ENCODE results near the gene WWOX.

The WWOX gene

DNA sequence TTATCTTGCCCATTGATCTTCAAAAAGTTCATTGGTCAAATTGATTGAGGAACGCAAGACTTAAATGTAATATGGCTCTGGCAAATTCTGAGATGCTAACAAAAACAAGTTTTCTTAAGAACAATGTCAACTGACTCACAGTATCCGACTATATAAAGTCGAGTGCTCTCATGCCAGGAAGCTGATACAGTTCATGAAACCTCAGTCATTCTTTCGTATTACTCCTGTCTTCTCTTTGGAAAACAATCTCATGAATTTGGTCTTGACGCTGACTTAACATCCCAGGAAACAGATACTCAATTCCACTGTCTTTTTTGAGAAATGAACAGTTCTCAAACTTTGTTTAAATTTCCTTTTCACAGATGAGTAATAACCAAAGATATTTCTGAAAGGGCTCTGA is 796.2 kb downstream of the WWOX start:
- TF ChIP-seq POLR2A (IDR thresholded peaks at IDR 0.05; ENCODE audit: low read length) = no peak
- no peak for DNase-seq

DNA sequence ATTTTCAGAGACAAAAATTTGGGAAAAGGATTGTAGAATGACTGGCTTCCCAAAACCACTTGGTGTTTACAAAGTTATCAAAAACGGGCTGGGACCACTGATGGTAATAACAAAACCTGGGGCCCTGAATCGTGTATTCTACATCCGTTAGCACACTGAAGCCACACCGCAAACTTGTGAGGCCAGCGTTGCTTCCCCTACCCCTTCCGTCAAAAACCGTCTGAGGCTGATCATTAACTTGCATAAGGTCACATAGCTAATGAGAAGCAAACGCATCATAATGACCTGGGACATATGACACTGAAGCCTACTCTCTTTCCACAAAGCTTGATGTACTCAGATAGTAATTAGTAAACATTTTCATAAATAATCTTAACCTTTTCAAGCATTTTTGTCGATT is 796.8 kb downstream of the WWOX start:
- DNase-seq = no peak
- TF ChIP-seq GATA1 (IDR thresholded peaks at IDR 0.05; ENCODE audit: low read depth, low read length) (no peak), POLR2A (IDR thresholded peaks at IDR 0.05; ENCODE audit: low read length) (no peak)

DNA sequence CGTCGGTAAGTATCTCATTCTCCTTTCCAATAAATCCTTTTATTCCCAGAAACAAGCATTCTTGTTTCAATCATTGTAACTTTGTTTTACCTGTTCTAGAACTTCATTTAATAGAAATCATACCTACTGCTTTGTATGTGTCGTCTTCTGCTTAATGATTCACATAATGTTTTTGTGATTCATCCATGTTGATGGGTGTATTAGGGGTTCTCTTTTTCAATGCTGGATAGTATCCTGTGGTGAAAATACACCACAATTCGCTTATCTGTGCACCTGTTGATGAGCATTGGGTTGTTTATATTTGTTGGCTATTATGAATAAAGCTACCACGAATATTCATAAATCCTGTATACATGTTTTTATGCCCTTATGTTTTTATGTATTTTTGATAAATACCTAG is 797.8 kb downstream of the WWOX start:
- no peak for TF ChIP-seq POLR2A (IDR thresholded peaks at IDR 0.05; ENCODE audit: low read length)
- TF ChIP-seq GATA1 (IDR thresholded peaks at IDR 0.05; ENCODE audit: low read depth, low read length) = no peak
- DNase-seq = no peak

DNA sequence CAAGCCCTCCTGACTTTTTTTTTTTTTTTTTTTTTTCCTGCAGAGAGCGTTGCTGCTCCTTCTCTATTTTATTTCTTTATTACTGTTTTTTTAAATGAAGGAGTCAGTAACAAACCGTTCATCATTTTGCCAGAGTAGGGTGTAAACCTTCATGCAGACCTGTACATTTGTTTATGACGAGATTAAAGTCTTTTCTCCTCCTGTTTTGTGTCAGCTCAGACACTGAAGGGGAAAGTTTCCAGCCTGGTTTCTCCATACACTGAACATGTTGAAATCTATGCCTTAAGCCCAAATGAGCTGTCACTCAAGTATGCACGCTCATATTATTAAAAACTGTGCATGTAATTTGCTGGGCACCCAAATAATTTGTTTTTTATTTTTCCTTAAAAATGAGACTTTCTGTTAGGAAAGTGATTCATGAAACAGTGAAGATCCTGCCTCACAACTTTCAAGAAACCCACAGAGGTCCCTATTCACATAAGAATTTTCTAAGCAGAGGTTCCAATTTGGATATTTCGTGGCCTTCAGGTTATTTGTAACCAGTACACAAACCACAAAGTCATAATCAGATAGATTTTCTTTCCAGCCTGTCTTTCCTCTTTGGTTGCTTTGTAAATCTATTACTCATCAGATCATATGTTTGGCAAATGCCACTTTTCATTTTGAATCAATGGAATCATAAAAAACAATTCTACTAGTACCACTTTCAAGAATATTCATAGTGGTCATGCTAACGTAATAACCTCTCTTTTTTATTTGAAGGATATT is 800.8 kb downstream of the WWOX start:
- DNase-seq = no peak
- no peak for TF ChIP-seq GATA1 (IDR thresholded peaks at IDR 0.05; ENCODE audit: low read depth, low read length)
- no peak for TF ChIP-seq POLR2A (IDR thresholded peaks at IDR 0.05; ENCODE audit: low read length)

DNA sequence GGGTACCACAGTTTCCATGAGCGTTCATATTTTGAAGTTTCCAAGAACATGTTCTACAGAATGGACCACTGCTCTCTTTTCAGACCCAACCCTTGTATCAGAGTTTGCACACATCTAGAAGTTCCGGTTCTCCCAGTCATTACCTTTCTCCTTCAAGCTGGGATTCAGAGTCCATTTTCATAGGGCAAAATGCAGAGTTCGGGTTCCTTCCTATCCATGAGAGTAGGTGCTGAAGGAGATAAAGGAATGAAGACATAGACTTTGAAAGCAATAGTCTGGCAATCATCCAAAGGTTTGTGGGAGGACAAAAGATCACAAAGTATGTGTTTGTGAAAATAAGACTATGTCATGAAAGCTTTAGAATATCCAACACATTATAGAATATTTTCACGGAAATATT is 801.5 kb downstream of the WWOX start:
- DNase-seq = no peak
- TF ChIP-seq POLR2A (IDR thresholded peaks at IDR 0.05; ENCODE audit: low read length) (no peak), GATA1 (IDR thresholded peaks at IDR 0.05; ENCODE audit: low read depth, low read length) (no peak)

DNA sequence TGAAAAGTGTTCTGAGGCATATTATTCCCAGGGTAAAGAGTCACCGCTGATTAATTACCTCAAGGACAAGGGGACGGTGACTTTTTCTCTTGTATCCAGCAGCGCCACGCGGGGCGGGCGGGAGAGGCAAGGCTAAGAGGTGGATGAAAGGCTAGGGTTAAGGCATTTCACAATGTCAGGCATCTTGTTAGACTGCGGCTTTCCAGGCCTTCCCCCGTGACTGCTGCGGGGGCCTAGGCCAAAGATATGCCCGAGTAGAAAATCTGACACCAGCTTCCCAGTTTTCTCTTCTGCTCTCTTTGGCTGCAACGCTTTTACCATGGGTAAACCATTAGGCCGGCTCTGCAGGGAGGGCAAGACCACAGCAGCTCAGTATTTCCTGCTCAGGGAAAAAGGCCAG is 802.9 kb downstream of the WWOX start:
- no peak for TF ChIP-seq POLR2A (IDR thresholded peaks at IDR 0.05; ENCODE audit: low read length)
- TF ChIP-seq GATA1 (IDR thresholded peaks at IDR 0.05; ENCODE audit: low read depth, low read length) = no peak
- no peak for DNase-seq

DNA sequence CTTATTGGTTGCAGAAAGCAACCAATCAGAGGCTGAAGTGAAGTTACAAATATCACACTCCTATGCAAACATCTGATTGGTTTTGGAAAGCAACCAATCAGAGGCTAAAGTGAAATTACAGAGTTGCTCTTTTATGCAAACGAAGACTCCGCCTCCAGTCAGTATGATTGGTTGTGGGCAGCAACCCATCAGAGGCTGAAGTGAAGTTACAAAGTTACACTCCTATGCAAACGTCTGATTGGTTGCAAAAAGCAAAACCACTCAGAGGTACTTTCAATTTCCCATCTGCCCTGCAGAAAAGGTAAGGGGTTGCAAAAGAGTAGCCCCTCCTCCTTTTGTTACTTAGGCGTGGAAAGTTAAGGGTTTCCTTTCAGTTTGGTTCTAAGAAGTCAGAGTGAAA is 803.8 kb downstream of the WWOX start:
- DNase-seq = no peak
- TF ChIP-seq GATA1 (IDR thresholded peaks at IDR 0.05; ENCODE audit: low read depth, low read length) = no peak
- no peak for TF ChIP-seq POLR2A (IDR thresholded peaks at IDR 0.05; ENCODE audit: low read length)

DNA sequence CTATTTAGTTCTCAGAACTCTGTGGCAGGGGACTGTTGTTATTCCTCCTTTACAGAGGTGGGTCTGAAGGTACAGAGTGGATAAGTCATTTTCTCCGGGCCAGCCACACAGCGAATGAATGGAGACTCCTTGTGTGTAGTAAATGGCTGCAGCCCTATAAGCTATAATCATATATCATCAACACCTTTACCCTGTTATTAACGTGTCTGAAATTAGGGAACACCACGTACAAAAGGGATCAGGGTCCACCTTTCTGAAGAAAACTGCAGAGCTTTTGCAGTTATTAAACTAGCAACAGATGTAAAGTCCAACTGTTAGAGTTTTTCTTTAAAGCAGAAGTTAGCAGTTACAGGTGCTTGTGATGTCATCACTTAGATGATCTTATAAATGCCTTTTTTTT is 804.4 kb downstream of the WWOX start:
- no peak for DNase-seq
- TF ChIP-seq POLR2A (IDR thresholded peaks at IDR 0.05; ENCODE audit: low read length) (no peak), GATA1 (IDR thresholded peaks at IDR 0.05; ENCODE audit: low read depth, low read length) (no peak)

DNA sequence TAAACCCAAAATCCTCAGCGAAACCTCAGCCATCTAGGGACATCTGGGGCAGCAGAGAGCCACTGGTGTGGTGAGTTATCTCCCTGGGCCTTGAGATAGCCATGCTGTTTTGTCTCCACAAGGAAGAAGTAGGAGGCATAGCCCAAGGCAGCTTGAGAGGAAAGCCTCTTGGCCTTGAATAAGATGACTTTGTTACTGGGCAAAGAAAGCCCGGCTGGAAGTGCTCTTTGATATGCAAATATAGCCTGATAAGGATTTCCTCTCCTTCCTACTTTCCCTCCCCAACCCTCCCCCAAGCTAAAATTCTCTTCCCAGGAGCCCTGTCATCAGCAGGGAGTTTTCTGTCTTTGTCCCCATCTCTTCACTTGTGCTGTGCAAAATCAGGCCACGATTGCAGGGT is 806.7 kb downstream of the WWOX start:
- TF ChIP-seq GATA1 (IDR thresholded peaks at IDR 0.05; ENCODE audit: low read depth, low read length) = no peak
- no peak for TF ChIP-seq POLR2A (IDR thresholded peaks at IDR 0.05; ENCODE audit: low read length)
- DNase-seq = no peak

DNA sequence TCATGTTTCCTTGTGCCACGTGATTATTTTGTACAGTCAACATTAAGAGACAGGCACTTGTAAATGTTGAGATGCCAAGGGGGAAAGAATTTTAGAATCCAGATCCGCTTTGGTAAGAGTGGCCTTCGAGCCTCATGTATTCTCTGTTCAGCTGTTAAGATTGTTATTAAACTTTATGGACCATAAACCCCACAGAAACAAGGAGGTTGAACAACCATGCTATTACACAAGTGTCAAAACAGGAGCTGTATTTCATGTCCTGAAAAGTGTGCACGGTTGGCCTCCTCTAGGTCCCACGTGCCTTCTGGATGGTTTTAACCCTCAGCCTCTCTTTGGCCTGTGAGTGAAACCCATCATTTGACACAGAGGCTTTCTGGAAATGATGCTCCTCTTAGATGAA is 809.8 kb downstream of the WWOX start:
- no peak for DNase-seq
- TF ChIP-seq POLR2A (IDR thresholded peaks at IDR 0.05; ENCODE audit: low read length) = no peak
- no peak for TF ChIP-seq GATA1 (IDR thresholded peaks at IDR 0.05; ENCODE audit: low read depth, low read length)

DNA sequence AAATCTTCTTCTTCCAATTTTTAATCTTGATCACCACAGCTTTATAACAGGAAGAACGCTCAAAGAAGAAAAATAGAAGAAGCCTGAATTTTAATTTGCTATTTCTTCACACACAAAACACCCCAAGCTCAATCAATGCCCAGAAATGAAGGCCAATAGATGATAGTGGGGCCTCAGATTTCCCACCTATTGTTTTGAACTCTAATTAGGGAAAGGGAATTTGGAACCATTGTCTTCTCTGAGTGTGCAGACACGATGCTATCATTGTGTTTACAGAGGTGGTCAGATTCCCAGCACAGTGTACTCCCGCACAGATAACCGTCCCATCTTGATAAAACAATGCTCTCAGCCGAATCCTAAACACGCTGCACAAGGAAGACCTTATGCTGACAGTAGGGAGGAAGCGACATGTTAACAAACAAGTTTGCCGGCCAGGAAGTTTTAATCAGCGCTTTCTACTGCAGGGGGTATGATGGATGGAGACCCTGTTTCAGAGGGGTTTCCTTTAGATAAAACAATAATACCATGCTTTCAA is 816.4 kb downstream of the WWOX start:
- no peak for DNase-seq
- TF ChIP-seq GATA1 (IDR thresholded peaks at IDR 0.05; ENCODE audit: low read depth, low read length) = no peak
- TF ChIP-seq POLR2A (IDR thresholded peaks at IDR 0.05; ENCODE audit: low read length) = no peak

DNA sequence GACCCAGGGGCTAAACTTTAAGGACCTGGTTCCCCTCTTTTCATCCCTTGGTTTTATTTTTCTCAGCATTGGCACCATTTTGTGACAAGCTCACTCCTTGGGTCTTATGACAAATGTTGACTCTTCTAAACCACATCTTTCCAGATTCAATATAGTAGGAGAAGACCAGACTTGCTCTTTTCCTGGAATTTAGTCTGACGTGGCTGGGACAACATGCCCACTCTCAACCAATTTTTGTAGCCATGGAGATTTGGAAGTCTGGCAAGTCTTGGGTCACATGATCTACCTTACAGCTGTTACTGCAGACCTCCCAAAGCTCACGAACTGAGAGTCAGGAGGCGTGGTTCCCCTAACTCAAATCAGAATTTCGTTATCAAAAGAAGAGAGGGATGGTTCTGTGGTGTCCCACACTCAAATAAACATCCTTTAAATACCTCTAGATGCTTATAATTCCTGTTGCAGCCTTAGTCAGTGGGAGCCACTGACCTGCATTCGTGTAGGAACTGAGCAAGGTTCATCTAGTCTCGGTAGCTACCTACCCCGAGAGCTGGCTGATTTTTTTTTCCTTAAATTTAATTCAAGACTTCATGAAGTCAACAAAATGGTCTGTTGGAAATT is 817.6 kb downstream of the WWOX start:
- TF ChIP-seq GATA1 (IDR thresholded peaks at IDR 0.05; ENCODE audit: low read depth, low read length) (no peak), POLR2A (IDR thresholded peaks at IDR 0.05; ENCODE audit: low read length) (no peak)

DNA sequence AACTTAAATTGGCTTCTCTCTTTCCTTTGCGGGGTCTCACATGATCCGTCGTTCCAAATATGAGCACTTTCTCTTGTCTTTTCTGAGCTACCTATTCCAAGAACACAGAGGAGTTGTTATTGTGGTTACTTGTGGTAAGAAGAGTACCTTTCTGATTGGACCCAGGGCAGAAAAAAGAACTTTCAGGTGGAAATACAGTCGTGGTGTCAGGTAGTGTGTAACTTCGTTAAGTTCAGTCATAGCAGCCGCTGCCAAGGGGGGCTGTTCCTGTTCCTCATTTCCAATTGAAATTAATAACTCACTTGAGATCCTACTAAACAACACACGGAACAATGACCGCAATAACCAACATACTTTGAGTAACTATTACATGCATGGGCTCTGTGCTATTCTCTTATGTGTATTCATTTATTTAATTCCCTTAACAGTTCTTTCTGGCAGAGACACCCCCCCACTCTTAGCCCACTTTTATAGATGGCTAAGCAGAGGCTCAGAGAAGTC is 819.4 kb downstream of the WWOX start:
- no peak for DNase-seq
- TF ChIP-seq POLR2A (IDR thresholded peaks at IDR 0.05; ENCODE audit: low read length) (no peak), GATA1 (IDR thresholded peaks at IDR 0.05; ENCODE audit: low read depth, low read length) (no peak)

More for the DNA sequence above, 817.6 kb downstream of the WWOX start:
- DNase-seq = no peak

DNA sequence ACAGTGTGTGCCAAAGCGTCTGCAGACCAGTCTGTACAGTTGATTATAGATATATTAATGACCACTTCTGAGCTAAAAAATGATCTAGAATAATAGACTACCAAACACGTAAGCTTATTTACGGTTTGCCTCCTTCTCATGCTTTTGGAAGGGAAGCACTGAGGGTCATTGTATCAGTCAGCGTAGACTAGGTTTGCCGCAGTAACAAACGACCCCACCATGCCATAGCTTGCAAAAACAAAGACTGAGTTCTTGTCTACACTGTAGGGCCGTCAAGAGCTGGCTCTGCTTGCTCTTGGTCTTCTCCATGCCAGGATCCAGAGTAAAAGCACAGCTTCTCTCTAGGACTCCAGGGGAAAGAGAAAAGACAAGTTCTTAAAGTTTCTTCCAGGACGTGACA is 820.4 kb downstream of the WWOX start:
- DNase-seq = no peak
- no peak for TF ChIP-seq GATA1 (IDR thresholded peaks at IDR 0.05; ENCODE audit: low read depth, low read length)
- TF ChIP-seq POLR2A (IDR thresholded peaks at IDR 0.05; ENCODE audit: low read length) = no peak

DNA sequence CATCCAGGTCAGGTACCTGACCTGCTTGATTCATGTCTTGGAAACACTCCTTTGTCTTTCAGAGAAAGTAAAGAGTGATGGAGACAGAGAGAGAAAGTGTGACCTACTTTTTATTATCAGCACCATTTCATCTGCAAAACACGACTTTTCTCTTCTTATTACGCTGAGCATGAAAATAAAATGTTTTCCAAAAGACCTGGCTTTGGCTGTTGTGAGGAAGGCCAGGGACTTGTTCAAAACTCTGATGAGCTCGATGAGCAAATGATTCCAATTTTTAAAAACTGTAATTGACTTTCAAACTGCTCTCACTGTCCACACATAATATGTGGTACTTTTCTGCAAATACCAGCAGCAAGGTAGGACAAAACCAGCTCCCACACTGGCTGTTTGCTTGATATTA is 821.2 kb downstream of the WWOX start:
- DNase-seq = no peak
- TF ChIP-seq POLR2A (IDR thresholded peaks at IDR 0.05; ENCODE audit: low read length) (no peak), GATA1 (IDR thresholded peaks at IDR 0.05; ENCODE audit: low read depth, low read length) (no peak)
